ENCODE data around the gene B3GNT2. TPM values are rescaled to one million over a fixed set of nuclear protein-coding genes. Genes with fewer than 3 reads are reported as not detected.

Gene B3GNT2
- total and polyA plus RNA-seq, 2 of the 4 experiments (the other 2 are of a cell fraction): 5.0 to 11.1 TPM

GRCh38 chr2:62206024-62206423 is 10.1 kb downstream of the B3GNT2 start:
- no peak overlapping the region for H3K56ac ChIP-seq (ENCODE audit: extremely low read depth, insufficient read depth, low read length)
- H2AK9ac ChIP-seq (replicated peaks; ENCODE audit: low read depth, low read length, poor library complexity): no peak overlapping the region
- H2BK15ac ChIP-seq (ENCODE audit: low read depth, low read length): no peak overlapping the region
- no peak overlapping the region for H3K18ac ChIP-seq (ENCODE audit: low read depth, low read length)
- no peak for TF ChIP-seq MAZ (IDR thresholded peaks at IDR 0.05; ENCODE audit: borderline replicate concordance, low read depth, low read length)
- no peak for TF ChIP-seq MAFK (IDR thresholded peaks at IDR 0.05; ENCODE audit: low read depth, low read length)
- no peak overlapping the region for H4K91ac ChIP-seq (ENCODE audit: insufficient read depth, low read depth, low read length)
- H4K20me1 ChIP-seq (ENCODE audit: insufficient read depth, low read length): peaks cover 32% of the 10 kb centered on the region
- no peak overlapping the region for H3K9ac ChIP-seq (ENCODE audit: low read depth, low read length)
- BruUV-seq (replicated peaks): no TSS peak
- in situ Hi-C loops (cut with MboI; ENCODE audit: low sequenced_read_pairs): no loop called here
- WGBS, 2 experiments (ENCODE audit: extremely low coverage in 2 of 2, insufficient read length in 1 of 2): 100% methylated on average over 1 of the region's 5 CpGs; no CpG with 5 or more reads in 1 of the 2 experiments
- no peak overlapping the region for H2BK5ac ChIP-seq (ENCODE audit: low read depth, low read length, poor library complexity, severe bottlenecking)
- peaks cover 6% of the 10 kb centered on the region; the same call in 1 of the 2 replicates for H3K9me1 ChIP-seq (ENCODE audit: insufficient read depth, low read length)
- intact Hi-C loops (cut with micrococcal nuclease): no loop called here
- H3K4ac ChIP-seq (ENCODE audit: low read depth, low read length): no peak overlapping the region
- no peaks in the 10 kb centered on the region for H3K36me3 ChIP-seq (ENCODE audit: control insufficient read depth, insufficient read depth, low read length)
- no peak overlapping the region for H2AFZ ChIP-seq (replicated peaks; ENCODE audit: low read length, poor library complexity)
- no peak overlapping the region for H3K27ac ChIP-seq (ENCODE audit: insufficient read depth, low read length)
- no peak overlapping the region for H2BK120ac ChIP-seq (ENCODE audit: low read depth, low read length)
- H3K4me2 ChIP-seq (ENCODE audit: low read depth, low read length): no peak overlapping the region
- dilution Hi-C loops (cut with HindIII; ENCODE audit: low sequenced_read_pairs, unreplicated experiment): no loop called here
- H2BK20ac ChIP-seq (ENCODE audit: low read depth, low read length): no peak overlapping the region
- CTCF ChIA-PET: no interaction called here
- no peaks in the 10 kb centered on the region for H3K9me3 ChIP-seq (ENCODE audit: control insufficient read depth, insufficient read depth, low read length)
- ATAC-seq (ENCODE audit: low read depth) (no peak), DNase-seq (no peak)
- POLR2A ChIA-PET (ENCODE audit: unreplicated experiment): no interaction called here
- H3K23ac ChIP-seq (ENCODE audit: low read depth, low read length): no peak overlapping the region
- H4K5ac ChIP-seq (ENCODE audit: low read depth, low read length): no peak overlapping the region
- peaks cover 37 to 57% of the 10 kb centered on the region in 2 experiments for H3K79me1 ChIP-seq (ENCODE audit: low read depth in 1 of 2, low read length in 2 of 2)
- H3K27me3 ChIP-seq (ENCODE audit: control insufficient read depth, insufficient read depth, low read length): no peaks in the 10 kb centered on the region
- no peak overlapping the region for H2AK5ac ChIP-seq (ENCODE audit: low read depth, low read length)
- H3K14ac ChIP-seq (replicated peaks; ENCODE audit: low read depth, low read length): no peak overlapping the region
- H4K8ac ChIP-seq (ENCODE audit: low read depth in 2 of 2, low read length in 2 of 2): no peak overlapping the region
- no peak overlapping the region for H3K4me3 ChIP-seq (ENCODE audit: insufficient read depth, low read depth, low read length)
- peaks cover 6% of the 10 kb centered on the region for H3K4me1 ChIP-seq (ENCODE audit: control insufficient read depth, insufficient read depth, low read length)
